Measurements from ENCODE around the gene ARIH1.

ARIH1 gene

DNA sequence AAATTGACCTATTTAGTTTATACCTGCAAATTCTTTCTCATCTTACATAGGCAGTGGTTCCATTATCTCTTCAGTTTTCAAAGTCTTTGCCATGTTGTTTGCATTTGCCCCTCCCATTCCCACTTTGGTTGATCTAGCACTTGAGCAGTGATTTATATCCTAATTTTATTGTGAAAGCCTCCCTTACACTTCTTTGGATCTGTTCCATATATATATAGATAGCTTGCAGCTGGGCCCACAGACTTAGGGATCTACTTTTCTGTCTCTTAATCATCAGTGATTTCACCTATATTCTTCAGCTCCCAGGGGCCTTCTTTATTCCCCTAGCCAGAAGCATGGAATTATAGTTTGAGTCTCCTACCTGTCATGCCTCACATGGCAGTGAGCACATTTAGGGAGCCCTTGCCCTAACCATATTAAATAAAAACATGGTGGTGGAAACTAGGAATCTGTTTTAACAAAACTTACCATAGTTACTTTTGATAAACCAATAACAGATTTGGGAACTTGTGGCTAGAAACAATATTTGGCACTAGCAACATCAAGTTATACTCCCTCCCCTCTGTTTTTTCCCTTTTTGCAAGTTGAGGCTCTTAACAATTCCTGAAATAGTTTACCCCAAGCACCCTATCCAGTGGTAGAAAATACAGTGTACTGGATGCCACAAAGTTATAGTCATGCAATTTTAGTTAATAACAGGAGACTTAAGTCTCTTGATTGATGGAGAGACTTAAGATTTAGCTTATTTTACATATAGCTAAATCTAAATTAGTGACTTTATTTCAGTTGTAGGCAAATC is 41.7 kb downstream of the ARIH1 start:
- TF ChIP-seq, protein P1, sequence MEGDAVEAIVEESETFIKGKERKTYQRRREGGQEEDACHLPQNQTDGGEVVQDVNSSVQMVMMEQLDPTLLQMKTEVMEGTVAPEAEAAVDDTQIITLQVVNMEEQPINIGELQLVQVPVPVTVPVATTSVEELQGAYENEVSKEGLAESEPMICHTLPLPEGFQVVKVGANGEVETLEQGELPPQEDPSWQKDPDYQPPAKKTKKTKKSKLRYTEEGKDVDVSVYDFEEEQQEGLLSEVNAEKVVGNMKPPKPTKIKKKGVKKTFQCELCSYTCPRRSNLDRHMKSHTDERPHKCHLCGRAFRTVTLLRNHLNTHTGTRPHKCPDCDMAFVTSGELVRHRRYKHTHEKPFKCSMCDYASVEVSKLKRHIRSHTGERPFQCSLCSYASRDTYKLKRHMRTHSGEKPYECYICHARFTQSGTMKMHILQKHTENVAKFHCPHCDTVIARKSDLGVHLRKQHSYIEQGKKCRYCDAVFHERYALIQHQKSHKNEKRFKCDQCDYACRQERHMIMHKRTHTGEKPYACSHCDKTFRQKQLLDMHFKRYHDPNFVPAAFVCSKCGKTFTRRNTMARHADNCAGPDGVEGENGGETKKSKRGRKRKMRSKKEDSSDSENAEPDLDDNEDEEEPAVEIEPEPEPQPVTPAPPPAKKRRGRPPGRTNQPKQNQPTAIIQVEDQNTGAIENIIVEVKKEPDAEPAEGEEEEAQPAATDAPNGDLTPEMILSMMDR (IDR thresholded peaks at IDR 0.05) = no peak
- no peak overlapping the region for H3K4me3 ChIP-seq
- DNase-seq (ENCODE audit: low spot score) = no peak
- no peak overlapping the region for H3K27ac ChIP-seq

DNA sequence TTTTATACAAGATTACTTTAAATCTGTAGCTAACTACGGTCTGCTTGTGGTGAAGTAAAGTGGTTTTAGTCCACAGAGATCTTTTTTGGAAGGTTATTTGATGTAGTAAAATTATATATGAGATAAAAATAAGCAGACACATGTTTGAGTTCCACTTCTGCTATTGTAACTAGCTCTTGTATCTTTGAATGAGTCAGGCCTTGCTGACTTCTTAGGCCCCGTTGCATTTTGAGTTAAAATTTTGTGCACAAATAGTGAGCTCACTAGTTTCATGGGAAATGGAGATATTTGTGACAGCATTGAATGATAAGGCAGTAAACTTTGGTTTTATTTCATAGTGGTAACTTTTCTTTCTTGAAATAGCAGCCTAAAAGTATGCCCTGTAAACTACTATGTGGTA is 42.6 kb downstream of the ARIH1 start:
- TF ChIP-seq, protein P1 (IDR thresholded peaks at IDR 0.05) = no peak
- H3K27ac ChIP-seq = no peak overlapping the region
- DNase-seq (ENCODE audit: low spot score) = no peak
- H3K4me3 ChIP-seq = no peak overlapping the region

DNA sequence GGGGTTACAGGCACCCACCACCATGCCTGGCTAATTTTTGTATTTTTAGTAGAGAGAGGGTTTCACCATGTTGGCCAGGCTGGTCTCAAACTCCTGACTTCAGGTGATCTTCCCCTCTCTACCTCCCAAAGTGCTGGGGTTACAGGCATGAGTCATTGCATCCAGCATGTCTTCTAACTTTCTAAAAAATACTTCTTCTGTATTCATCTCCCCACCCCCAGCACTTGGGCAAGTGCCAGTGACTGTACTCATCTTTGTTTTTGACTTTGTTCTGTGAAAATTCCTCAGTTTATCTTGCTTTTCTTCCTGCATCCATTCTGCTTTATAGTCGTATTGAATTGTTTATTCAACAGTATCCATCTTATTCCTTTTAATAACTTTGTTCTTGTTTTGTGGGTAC is 47.6 kb downstream of the ARIH1 start:
- no peak for DNase-seq (ENCODE audit: low spot score)
- no peak overlapping the region for H3K4me3 ChIP-seq
- TF ChIP-seq, protein P1 (IDR thresholded peaks at IDR 0.05) = no peak
- H3K27ac ChIP-seq = no peak overlapping the region

DNA sequence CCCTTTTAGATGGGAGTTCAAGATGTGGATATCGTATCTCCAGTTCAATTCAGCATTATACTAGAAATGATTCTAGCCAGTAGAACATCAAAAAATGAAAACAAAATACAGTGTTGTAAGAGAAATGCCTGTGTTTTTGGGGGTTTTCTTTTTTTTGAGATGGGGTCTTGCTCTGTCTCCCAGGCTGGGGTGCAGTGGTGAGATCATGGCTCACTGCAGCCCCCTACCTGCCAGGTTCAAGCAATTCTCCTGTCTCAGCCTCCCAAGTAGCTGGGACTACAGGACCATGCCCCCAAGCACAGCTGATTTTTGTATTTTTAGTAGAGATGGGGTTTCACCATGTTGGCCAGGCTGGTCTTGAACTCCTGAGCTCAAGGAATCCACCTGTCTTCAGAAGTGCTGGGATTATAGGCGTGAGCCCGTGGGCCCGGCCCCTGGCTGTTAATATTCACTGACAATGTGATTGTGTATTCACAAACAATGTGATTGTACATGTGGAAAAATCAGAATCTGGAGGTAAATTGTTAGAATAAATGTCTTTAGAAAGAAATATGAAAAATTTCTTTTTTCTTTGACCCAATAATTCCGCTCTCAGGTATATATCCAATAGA is 59.0 kb downstream of the ARIH1 start:
- Histone ChIP-seq H3K27ac (no peak overlapping the region), H3K4me3 (no peak overlapping the region)
- no peak for DNase-seq (ENCODE audit: low spot score)
- TF ChIP-seq, protein P1 (IDR thresholded peaks at IDR 0.05) = no peak

DNA sequence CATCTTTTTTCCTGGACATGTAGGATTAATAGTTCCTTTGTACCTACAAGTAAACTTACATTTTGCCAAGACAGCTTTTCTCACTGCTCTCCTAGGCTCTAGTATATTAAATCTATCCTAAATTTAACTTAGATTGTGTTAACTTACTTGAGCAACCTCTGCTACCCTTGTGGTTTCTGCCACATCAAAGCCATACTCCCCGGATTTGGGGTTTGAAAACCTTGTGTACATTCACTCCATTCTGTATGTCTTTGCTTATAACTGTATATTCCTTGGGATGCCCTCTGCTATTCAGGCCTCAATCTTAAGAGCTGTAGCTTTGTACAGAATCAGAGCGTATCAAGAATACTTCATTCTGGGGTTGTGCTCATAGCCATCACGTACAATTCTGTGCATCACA is 60.4 kb downstream of the ARIH1 start:
- Histone ChIP-seq H3K4me3 (no peak overlapping the region), H3K27ac (no peak overlapping the region)
- no peak for DNase-seq (ENCODE audit: low spot score)
- TF ChIP-seq, protein P1 (IDR thresholded peaks at IDR 0.05) = no peak

DNA sequence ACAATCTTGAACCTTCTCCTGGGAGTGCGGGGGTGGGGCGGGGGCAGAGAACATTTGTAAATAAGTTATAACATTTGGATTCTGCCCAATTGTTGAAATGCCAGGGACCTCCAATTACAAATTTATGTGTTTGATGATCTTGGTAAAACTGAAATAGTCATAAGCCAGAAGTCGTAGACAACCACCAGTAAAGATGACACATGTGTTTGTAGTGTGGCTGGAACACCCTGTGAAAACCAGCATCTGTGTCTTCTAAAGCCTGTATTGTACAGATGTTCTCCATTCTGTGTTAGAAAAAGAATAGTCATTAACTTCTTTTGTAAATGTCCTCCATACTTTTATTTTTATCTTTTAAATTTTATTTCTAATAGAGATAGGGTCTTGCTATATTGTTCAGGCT is 61.8 kb downstream of the ARIH1 start:
- no peak overlapping the region for H3K4me3 ChIP-seq
- no peak for DNase-seq (ENCODE audit: low spot score)
- no peak overlapping the region for H3K27ac ChIP-seq
- TF ChIP-seq, protein P1 (IDR thresholded peaks at IDR 0.05) = no peak

DNA sequence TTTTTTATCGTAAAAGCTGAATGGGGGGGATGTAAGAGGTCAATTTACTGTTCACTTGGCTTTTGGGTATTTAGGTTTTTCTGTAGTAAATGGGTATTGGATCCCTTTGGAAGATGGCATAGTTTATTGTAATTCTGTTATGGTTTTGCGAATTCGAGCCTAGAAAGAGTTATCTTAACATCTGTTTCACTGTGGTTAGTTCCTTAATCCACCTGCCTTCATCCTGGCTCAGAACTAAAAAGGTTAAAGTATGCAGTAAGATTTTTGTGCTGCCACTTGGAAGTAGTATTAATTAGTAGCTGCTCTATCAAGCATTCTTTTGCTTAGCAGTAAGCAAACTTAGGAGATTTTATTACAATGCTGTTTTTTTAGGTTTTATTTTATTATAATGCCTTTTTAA is 62.4 kb downstream of the ARIH1 start:
- TF ChIP-seq, protein P1 (IDR thresholded peaks at IDR 0.05) = no peak
- DNase-seq (ENCODE audit: low spot score) = no peak
- no peak overlapping the region for H3K4me3 ChIP-seq
- no peak overlapping the region for H3K27ac ChIP-seq

All from coronary artery (tissue), 2 donors.